GM11168 (cell line): ENCODE data around the gene LSS.
"Not testable (repeated sequence)": the region's sequence is repeated elsewhere in the genome, so short reads cannot be mapped to it uniquely, and the experiment has no call there.

ENCODE experiments used
- in situ Hi-C: fragments of 300-500 bp; cut with MboI; formaldehyde crosslinking; loops from one replicate; pipeline ENCODE4 v1.12.0; 2022; ENCODE audit warnings: low sequenced_read_pairs; ENCODE audit not compliant: unreplicated experiment

The LSS gene

DNA sequence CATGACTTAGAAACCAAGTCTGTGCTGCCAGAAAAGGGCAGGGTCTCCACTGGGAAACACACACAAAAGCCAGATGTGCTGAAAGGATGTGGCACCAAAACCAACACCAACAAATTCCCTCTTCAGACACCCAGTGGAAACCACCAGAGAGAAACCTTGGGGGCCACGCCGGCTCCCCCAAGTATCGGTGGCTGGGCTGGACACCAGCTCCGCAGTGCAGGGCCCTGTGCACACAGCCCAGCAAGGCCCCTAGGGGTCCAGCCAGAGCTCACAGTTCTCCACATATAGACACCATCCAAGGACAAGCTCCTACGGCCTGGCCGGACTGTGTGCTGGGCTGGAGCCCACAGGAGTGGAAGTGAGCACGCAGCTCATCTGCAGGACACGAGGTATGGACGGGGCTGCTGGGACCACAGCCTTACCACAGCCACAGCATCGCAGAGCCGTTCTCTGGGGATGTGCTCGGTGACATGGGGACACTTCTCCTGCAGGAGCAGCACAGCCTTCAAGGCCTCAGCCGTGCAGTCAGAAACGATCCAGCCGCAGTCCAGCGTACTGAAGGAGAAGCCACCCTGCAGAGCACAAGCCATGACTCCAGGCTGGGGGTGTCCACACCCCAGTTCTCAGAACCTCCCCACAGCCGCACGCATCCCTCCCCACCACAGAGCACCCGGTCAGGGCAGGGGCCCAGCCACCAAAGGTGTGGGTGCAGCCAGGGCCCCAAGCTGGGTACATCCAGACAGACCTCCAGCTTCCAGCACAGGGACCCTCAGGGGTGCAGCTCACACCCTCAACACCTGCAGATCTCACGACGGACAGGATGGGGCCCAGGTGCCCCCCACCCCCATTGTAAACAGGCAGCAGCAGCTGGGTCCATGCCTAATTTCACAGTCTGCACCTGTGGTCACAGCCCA lies 21.3 kb downstream of the LSS start:
- in situ Hi-C loops, result no loop called here

DNA sequence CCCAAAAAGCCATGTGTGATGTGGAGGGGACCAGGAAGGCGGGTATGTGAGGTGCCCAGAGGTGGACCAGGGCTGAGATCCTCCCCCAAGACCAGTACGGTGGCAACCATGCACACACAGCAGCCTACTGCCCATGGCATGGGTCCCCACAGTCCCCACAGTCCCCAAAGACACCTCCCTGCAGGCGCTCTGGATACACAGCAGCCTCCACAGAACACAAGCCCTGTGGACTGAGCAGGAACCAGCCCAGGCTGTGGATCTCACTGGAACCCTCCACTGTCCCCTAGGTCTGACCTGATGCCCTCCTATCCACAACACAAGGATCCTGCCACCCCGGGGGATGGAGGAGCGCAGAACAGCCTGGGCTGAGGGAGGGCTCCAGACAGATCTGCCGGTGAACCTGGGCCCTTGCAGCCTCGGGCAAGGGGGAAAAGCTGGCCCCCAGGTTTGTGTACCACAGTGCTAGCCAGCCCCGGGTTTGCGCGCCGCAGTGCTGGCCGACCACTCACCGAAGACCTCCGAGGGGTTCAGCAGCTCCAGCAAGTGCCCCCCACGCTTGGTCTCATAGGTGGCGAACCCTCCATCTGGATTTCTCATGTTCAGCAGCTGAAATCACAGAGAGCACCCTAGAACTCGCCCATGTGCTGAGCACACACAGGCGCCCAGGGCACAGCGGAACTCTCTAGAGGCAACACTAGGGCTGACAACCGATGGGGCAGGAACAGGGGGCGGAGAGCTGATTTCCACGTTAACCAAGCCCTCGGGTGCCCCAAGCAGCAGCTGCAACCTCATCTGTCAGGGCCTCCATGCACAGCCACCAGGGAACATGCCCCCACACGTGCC lies 22.2 kb downstream of the LSS start:
- in situ Hi-C loops, result no loop called here

GRCh38 chr21:46205766-46206162 lies 22.8 kb downstream of the LSS start:
- in situ Hi-C loops, result no loop called here

- in situ Hi-C loops, result no loop called here
Observed at GRCh38 chr21:46205166-46205565, 23.4 kb downstream of the LSS start.

- in situ Hi-C loops, result no loop called here
Observed at GRCh38 chr21:46203203-46203600, 25.4 kb downstream of the LSS start.

DNA sequence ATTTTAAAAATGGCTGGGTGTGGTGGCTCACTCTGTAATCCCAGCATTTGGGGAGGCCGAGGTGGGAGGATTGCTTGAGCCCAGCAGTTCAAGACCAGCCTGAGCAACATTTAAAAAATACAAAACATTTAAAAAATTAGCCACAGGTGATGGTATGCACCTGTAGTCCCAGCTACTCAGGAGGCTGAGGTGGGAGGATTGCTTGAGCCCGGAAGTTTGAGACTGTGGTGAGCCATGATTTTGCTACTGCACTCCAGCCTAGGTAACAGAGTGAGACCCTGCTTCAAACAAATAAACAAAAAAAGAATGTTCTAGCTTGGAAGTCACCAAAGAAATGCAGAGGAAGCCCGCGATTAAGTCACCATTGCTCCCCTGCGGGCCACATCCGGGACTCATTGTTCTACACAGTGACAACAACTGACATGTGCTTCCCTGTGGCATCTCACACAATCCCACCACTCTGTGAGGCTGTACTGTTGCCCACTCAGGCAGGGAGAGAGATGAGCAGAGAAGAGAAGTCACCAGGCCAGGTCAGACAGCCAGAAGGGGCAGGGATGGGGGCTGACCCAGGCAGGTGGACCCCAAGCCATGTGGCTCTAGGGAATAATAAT lies 25.9 kb downstream of the LSS start:
- in situ Hi-C loops, result no loop called here

- in situ Hi-C loops, result not testable (repeated sequence)
Observed at GRCh38 chr21:46200877-46201803, 27.4 kb downstream of the LSS start.

- in situ Hi-C loops, result no loop called here
Observed at GRCh38 chr21:46199436-46200373, 28.9 kb downstream of the LSS start.

- in situ Hi-C loops, result no loop called here
Observed at GRCh38 chr21:46196733-46197132, 31.8 kb downstream of the LSS start.

GRCh38 chr21:46195595-46196195 lies 32.9 kb downstream of the LSS start:
- in situ Hi-C loops, result no loop called here

- in situ Hi-C loops, result no loop called here
Observed at GRCh38 chr21:46194374-46195334, 33.9 kb downstream of the LSS start.

GRCh38 chr21:46193829-46194373 lies 34.7 kb downstream of the LSS start:
- in situ Hi-C loops, result no loop called here

- in situ Hi-C loops, result no loop called here
Observed at GRCh38 chr21:46191686-46192575, 36.6 kb downstream of the LSS start.

GRCh38 chr21:46191257-46191685 lies 37.3 kb downstream of the LSS start:
- in situ Hi-C loops, result no loop called here

DNA sequence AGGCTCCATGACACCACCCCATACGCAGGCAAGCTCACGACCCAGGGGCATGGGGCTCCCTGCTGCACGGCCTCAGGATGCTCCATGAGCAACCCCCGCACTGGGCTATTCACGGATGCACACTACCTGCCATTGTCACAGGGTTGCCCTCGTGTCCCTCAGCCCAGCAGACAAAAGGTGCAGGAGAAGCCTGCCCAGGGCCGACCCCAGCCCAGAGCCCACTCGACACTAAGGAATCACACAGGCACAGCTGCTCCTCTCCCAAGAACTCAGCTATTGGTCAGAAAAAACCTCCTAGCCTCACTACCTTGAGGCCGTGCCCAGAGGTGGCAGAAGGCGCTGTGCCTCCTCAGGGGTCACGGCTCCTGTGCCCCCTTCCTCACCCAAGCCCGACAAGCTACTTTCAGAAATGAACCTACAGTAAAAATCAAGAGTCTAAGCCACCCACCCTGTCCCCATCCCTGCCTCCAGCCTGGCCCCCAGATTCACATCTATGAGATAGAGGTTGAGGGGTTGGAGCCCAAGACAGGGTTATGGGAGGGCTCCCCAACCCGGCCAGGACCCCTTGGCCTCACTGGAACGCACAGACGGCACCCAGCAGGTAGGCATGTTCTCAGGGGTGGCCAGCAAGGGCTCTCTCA lies 38.0 kb downstream of the LSS start:
- in situ Hi-C loops, result no loop called here
